HepG2 (cell line): ENCODE data around the gene SLC29A2. TPM values are rescaled to one million over a fixed set of nuclear protein-coding genes. Genes with fewer than 3 reads are reported as not detected.

Experiments used
- ATF1 ChIP-seq: IDR thresholded peaks from 2 replicates; pipeline ENCODE4 v1.6.1; 2016; ENCODE audit warnings: mild to moderate bottlenecking, control low read depth
- BORCS8-MEF2B ChIP-seq: sonication (generic); formaldehyde crosslinking; IDR thresholded peaks from 2 replicates; pipeline ENCODE4 v1.8.0; 2022; ENCODE audit warnings: mild to moderate bottlenecking, missing genetic modification reagents
- CBX2 ChIP-seq, 2 experiments: fragments of 200-600 bp in 1 of 2; sonication (generic); formaldehyde crosslinking in 1 of 2; IDR thresholded peaks; 2 replicates each; pipeline versions ENCODE4 v1.7.0 to v1.8.1; 2018 to 2022; ENCODE audit warnings: low read depth in 2 of 2, low read length in 1 of 2, mild to moderate bottlenecking in 1 of 2, missing genetic modification reagents in 1 of 2
- CREB1 ChIP-seq, 2 experiments: fragments of 450-650 bp in 1 of 2; IDR thresholded peaks; 2 replicates each; pipeline ENCODE4 v1.6.1; 2016 to 2017; ENCODE audit warnings: control low read depth in 1 of 2, mild to moderate bottlenecking in 1 of 2, missing compliant biosample characterization in 1 of 2, missing genetic modification characterization in 1 of 2
- EEA1 ChIP-seq: sonication (generic); formaldehyde crosslinking; IDR thresholded peaks from 2 replicates; pipeline ENCODE4 v1.5.1; 2020; ENCODE audit warnings: mild to moderate bottlenecking, missing genetic modification reagents, borderline replicate concordance
- FOXA1 ChIP-seq, 2 experiments: fragments of 450-650 bp in 1 of 2; sonication (generic) in 1 of 2; formaldehyde crosslinking in 1 of 2; IDR thresholded peaks; 2 replicates each; pipeline versions ENCODE4 v1.4.0 to v1.6.1; 2016 to 2020; ENCODE audit warnings: missing genetic modification reagents in 1 of 2
- GZF1 ChIP-seq: sonication (generic); formaldehyde crosslinking; IDR thresholded peaks from 2 replicates; pipeline ENCODE4 v1.5.1; 2020; ENCODE audit warnings: mild to moderate bottlenecking, missing genetic modification reagents
- HNRNPL ChIP-seq: fragments of 200-400 bp; formaldehyde crosslinking; IDR thresholded peaks from 2 replicates; pipeline ENCODE4 v1.6.1; 2017; ENCODE audit warnings: mild to moderate bottlenecking, low read depth, low read length
- MAFG ChIP-seq: sonication (generic); formaldehyde crosslinking; IDR thresholded peaks from 2 replicates; pipeline ENCODE4 v1.5.1; 2020; ENCODE audit warnings: mild to moderate bottlenecking, missing genetic modification reagents
- MEIS1 ChIP-seq: sonication (generic); formaldehyde crosslinking; IDR thresholded peaks from 2 replicates; pipeline ENCODE4 v1.9.0; 2021; ENCODE audit warnings: mild to moderate bottlenecking, missing genetic modification reagents, moderate library complexity, borderline replicate concordance
- PRMT3 ChIP-seq: sonication (generic); formaldehyde crosslinking; IDR thresholded peaks from 2 replicates; pipeline ENCODE4 v1.8.1; 2022; ENCODE audit warnings: low read depth, mild to moderate bottlenecking, moderate library complexity, missing genetic modification reagents, borderline replicate concordance
- RBFOX2 ChIP-seq: fragments of 200-400 bp; formaldehyde crosslinking; IDR thresholded peaks from 2 replicates; pipeline ENCODE4 v1.6.1; 2017; ENCODE audit warnings: low read depth, mild to moderate bottlenecking, low read length
- RBM39 ChIP-seq: fragments of 200-400 bp; formaldehyde crosslinking; IDR thresholded peaks from one replicate; pipeline ENCODE4 v1.6.1; 2018; ENCODE audit warnings: antibody characterized with exemption, mild to moderate bottlenecking, low read depth, low read length; ENCODE audit not compliant: poor library complexity, severe bottlenecking
- ZNF136 ChIP-seq: sonication (generic); formaldehyde crosslinking; IDR thresholded peaks from 2 replicates; pipeline ENCODE4 v1.8.1; 2022; ENCODE audit warnings: low read depth, mild to moderate bottlenecking, moderate library complexity, missing genetic modification reagents
- ZNF367 ChIP-seq: sonication (generic); formaldehyde crosslinking; IDR thresholded peaks from 2 replicates; pipeline ENCODE4 v1.4.0; 2020; ENCODE audit warnings: missing genetic modification reagents, borderline replicate concordance
- ZNF501 ChIP-seq: sonication (generic); formaldehyde crosslinking; IDR thresholded peaks from 2 replicates; pipeline ENCODE4 v1.5.1; 2020; ENCODE audit warnings: mild to moderate bottlenecking, moderate library complexity, missing genetic modification reagents
- ZNF674 ChIP-seq: sonication (generic); formaldehyde crosslinking; IDR thresholded peaks from 2 replicates; pipeline ENCODE4 v1.5.0; 2020; ENCODE audit warnings: low read depth, mild to moderate bottlenecking, missing genetic modification reagents
- ZNF724P ChIP-seq: sonication (generic); formaldehyde crosslinking; IDR thresholded peaks from 2 replicates; pipeline ENCODE4 v1.8.0; 2022; ENCODE audit warnings: missing genetic modification reagents, borderline replicate concordance
- polyA plus RNA-seq, 8 experiments: library from polyadenylated mRNA; depleted of rRNA in 3 of 8; stranded (reverse) in 7 of 8; unstranded in 1 of 8; fragments of >200 nt; fragmentation: Illumina TruSeq in 4 of 8; extraction: Trizol in 4 of 8; gene quantifications; 2 replicates each; pipeline versions ENCODE4 v1.2.1 to v1.2.3, GENCODE V29; 2011 to 2016; ENCODE audit warnings: low read depth in 4 of 8, missing spikeins in 1 of 8, mixed read lengths in 1 of 8; ENCODE audit not compliant: insufficient read depth in 1 of 8
- total RNA-seq, 5 experiments: library from RNA; depleted of rRNA; stranded (reverse); fragments of >200 nt; fragmentation: Illumina TruSeq; extraction: Trizol; gene quantifications; 2 replicates each; pipeline ENCODE4 v1.2.3, GENCODE V29; 2016; ENCODE audit warnings: low read depth in 1 of 5
- TF ChIP-seq, protein P1 (sequence below): IDR thresholded peaks from 2 replicates; pipeline ENCODE4 v1.6.1; 2012; ENCODE audit warnings: low read length, improper control_type of control experiment
- TF ChIP-seq, protein P2 (sequence below): sonication (generic); formaldehyde crosslinking; IDR thresholded peaks from 2 replicates; pipeline ENCODE4 v1.4.0; 2020; ENCODE audit warnings: missing genetic modification reagents
- TF ChIP-seq, protein P3 (sequence below): sonication (generic); formaldehyde crosslinking; IDR thresholded peaks from 2 replicates; pipeline ENCODE4 v1.4.0; 2020; ENCODE audit warnings: missing genetic modification reagents; ENCODE audit errors: not compliant biosample characterization

SLC29A2 gene
- total and polyA plus RNA-seq, 2 of the 13 experiments (the other 11 are each of a cell fraction or from before 2014, with no cell fraction given): 0.63 to 0.66 TPM

DNA sequence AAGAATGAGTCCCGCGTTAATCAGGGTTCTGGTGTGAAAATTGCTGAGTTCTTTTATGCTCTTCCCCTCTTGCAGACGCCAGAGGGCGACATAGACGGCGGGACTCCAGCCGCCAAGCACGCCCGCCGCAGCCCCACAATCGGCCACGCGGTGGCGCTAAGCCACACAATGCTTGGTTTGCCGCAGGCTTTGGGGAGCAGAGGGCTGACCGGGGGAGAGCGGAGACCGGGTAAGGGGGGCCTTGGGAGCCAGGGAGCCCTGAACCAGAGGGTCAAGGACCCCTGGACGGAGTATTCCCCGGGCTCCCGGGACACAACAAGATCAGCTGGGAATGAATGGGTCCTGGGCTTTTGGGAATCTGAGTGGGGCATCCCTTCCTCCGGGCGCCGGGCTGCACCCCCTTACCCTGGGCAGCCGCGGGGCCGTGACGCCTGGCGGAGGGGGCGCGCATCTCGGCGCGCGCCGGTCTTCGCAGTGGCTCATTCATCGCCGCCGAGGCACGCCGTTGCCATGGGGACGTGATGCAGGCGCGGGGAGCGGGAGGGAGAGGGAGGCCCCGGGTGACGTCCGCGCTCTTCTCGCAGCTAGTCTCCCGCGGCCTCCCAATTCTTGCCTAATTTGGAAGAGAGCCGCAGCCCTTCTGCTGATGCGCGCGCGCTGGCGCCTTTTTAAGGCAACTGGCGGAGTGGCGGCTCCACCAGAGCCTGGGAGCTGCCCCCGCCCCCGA, 37.1 kb upstream of the SLC29A2 start (continued):
- TF ChIP-seq, protein P1, sequence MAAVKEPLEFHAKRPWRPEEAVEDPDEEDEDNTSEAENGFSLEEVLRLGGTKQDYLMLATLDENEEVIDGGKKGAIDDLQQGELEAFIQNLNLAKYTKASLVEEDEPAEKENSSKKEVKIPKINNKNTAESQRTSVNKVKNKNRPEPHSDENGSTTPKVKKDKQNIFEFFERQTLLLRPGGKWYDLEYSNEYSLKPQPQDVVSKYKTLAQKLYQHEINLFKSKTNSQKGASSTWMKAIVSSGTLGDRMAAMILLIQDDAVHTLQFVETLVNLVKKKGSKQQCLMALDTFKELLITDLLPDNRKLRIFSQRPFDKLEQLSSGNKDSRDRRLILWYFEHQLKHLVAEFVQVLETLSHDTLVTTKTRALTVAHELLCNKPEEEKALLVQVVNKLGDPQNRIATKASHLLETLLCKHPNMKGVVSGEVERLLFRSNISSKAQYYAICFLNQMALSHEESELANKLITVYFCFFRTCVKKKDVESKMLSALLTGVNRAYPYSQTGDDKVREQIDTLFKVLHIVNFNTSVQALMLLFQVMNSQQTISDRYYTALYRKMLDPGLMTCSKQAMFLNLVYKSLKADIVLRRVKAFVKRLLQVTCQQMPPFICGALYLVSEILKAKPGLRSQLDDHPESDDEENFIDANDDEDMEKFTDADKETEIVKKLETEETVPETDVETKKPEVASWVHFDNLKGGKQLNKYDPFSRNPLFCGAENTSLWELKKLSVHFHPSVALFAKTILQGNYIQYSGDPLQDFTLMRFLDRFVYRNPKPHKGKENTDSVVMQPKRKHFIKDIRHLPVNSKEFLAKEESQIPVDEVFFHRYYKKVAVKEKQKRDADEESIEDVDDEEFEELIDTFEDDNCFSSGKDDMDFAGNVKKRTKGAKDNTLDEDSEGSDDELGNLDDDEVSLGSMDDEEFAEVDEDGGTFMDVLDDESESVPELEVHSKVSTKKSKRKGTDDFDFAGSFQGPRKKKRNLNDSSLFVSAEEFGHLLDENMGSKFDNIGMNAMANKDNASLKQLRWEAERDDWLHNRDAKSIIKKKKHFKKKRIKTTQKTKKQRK: no peak
- no peak for TF ChIP-seq ZNF724P
- peak; percentile 78; the same call in 1 of the 2 replicates for TF ChIP-seq BORCS8-MEF2B (CRISPR knock-in tag)
- no peak for TF ChIP-seq MAFG
- no peak for TF ChIP-seq RBM39
- TF ChIP-seq ZNF674 (CRISPR knock-in tag): no peak
- no peak for TF ChIP-seq RBFOX2
- TF ChIP-seq, protein P2, sequence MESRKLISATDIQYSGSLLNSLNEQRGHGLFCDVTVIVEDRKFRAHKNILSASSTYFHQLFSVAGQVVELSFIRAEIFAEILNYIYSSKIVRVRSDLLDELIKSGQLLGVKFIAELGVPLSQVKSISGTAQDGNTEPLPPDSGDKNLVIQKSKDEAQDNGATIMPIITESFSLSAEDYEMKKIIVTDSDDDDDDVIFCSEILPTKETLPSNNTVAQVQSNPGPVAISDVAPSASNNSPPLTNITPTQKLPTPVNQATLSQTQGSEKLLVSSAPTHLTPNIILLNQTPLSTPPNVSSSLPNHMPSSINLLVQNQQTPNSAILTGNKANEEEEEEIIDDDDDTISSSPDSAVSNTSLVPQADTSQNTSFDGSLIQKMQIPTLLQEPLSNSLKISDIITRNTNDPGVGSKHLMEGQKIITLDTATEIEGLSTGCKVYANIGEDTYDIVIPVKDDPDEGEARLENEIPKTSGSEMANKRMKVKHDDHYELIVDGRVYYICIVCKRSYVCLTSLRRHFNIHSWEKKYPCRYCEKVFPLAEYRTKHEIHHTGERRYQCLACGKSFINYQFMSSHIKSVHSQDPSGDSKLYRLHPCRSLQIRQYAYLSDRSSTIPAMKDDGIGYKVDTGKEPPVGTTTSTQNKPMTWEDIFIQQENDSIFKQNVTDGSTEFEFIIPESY: peak; percentile 54; the same call in 1 of the 2 replicates
- no peak for TF ChIP-seq EEA1 (CRISPR knock-in tag)
- TF ChIP-seq HNRNPL: no peak
- no peak for TF ChIP-seq ZNF367 (CRISPR knock-in tag)
- TF ChIP-seq CREB1 (IDR thresholded peaks at IDR 0.05): no peak
- no peak for TF ChIP-seq CREB1 (CRISPR knock-in tag; IDR thresholded peaks at IDR 0.05)
- TF ChIP-seq GZF1: no peak
- TF ChIP-seq MEIS1 (CRISPR knock-in tag): no peak
- TF ChIP-seq PRMT3 (CRISPR knock-in tag): no peak
- peak; percentile 54; the same call in 1 of the 2 replicates for TF ChIP-seq ZNF501 (CRISPR knock-in tag)
- no peak for TF ChIP-seq FOXA1 (IDR thresholded peaks at IDR 0.05)
- TF ChIP-seq FOXA1 (CRISPR knock-in tag; IDR thresholded peaks at IDR 0.05): no peak
- no peak for TF ChIP-seq CBX2 (IDR thresholded peaks at IDR 0.05; ENCODE audit: low read depth, low read length)
- TF ChIP-seq CBX2 (CRISPR knock-in tag; IDR thresholded peaks at IDR 0.05; ENCODE audit: low read depth): no peak
- TF ChIP-seq ZNF136 (CRISPR knock-in tag): no peak
- TF ChIP-seq, protein P3, sequence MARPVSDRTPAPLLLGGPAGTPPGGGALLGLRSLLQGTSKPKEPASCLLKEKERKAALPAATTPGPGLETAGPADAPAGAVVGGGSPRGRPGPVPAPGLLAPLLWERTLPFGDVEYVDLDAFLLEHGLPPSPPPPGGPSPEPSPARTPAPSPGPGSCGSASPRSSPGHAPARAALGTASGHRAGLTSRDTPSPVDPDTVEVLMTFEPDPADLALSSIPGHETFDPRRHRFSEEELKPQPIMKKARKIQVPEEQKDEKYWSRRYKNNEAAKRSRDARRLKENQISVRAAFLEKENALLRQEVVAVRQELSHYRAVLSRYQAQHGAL (CRISPR knock-in tag): no peak
- no peak for TF ChIP-seq ATF1 (CRISPR knock-in tag)
